ENCODE measurements around the gene SLC2A4.
A peak's percentile ranks its signal among the peaks of the same experiment; 100 is the strongest.

Gene SLC2A4

GRCh38 chr17:7307686-7308624 is 26.4 kb downstream of the SLC2A4 start:
- DNase-seq: no peak

DNA sequence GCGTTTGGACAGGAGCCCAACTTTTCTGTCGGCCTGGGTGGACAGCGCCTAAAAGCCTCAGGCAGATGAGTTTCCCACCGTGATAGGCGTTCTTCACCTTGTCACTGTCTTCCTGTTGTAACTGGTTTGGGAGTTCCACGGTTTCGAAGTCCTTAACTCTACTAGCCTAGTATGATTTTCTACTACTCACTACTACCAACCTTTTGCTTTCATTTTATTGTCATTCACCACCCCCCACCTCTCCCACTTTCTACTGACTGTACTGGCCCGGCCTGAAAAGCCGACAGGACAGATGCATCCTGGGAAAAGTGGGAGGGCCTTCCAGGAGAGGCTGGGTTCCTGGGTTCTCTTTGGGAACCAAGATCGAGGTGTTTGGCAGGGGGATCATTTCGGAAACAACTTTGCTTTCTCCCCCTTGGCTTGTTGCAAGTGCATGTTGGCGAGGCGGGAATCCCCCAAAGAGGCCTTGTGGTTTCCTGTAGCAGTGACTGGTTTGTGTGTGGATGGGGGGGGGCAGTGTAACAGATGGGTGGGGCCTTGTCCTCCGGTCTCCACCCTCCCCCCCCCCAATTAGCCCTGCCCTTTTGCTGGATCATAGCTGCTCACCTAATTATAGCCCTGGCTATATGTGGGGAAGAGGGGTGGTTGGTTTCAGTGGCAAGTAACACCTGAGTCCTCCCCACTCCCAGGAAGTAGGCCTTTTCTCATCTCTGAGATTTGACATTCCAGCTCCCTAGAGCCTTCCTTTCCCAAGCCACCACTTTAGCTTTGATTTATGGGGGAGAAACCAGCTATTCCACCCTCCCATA is 27.3 kb downstream of the SLC2A4 start:
- DNase-seq: no peak

GRCh38 chr17:7309628-7310027 is 28.1 kb downstream of the SLC2A4 start:
- no peak for DNase-seq

- no peak for DNase-seq
These were observed 29.7 kb downstream of the SLC2A4 start for GRCh38 chr17:7311110-7311705.

DNA sequence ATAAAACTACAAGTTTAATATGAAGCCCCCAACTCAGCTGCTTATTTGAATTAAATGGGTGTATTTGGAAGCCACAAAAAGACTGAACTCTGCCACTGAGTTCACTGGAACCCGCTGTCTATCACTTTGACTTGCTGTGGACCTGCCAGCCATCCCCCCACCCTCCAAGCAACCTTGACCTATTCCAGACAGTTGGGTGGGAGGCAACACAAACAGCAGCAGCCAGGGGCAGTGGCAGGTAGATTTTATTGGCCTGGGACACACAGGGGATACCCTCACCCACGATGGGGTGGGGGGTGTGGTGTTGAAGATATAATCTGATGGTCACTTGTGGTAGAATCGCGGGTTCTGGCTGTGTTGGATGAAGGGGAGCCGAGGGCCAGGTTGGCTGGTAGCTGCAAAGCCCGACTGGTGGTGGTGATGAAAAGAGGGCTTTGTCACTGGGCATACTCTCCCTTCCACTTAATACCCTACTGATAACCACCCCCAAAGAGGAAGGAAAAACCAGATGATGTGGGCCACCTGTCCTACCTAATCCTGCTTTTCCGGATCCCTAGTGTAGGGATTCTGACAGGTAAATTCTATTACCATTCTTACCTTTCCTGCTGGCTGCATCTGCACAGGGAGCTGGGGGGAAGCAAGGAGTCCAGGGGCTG is 31.0 kb downstream of the SLC2A4 start:
- DNase-seq: no peak

- DNase-seq: no peak
These were observed 31.8 kb downstream of the SLC2A4 start for GRCh38 chr17:7313088-7313889.

DNA sequence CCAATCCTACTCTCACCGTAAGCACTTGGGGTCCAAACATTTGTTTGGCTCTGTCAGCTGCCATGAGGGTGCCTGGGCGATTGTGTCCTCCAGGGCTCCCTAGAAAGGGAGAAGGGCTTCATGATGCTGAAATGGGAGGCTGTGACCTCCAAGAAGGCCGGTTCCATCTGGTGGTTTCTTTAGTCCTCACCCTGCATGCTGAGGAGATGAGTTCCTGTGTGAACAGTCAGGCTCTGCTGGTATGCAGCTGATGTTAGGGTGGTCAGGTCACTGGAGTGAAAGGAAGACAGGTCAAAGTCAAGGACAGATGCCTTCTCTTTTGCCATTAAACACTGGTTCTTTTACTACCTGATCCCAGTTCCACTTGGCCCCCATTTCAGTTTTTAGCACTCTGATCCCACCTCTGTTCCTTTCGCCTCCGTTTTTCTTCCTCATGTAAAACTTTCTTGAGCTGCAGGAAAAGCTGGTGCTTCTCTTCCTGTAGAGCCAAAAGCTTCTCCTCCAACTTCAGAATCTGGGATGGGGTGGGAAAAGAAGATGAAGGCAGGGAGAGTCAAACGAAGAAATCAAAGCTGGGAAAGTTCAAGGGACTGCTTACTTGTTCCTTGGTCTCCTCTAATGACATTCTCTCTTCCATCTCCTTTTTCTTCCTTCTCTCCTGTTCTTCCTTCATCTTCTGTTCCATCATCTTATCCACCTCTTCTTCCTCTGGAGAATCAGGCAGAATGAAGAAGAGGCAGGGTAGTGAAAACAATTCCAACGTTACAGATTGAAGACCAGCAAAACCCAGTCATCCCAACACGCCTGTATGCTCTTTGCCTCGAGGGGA is 32.6 kb downstream of the SLC2A4 start:
- no peak for DNase-seq

DNA sequence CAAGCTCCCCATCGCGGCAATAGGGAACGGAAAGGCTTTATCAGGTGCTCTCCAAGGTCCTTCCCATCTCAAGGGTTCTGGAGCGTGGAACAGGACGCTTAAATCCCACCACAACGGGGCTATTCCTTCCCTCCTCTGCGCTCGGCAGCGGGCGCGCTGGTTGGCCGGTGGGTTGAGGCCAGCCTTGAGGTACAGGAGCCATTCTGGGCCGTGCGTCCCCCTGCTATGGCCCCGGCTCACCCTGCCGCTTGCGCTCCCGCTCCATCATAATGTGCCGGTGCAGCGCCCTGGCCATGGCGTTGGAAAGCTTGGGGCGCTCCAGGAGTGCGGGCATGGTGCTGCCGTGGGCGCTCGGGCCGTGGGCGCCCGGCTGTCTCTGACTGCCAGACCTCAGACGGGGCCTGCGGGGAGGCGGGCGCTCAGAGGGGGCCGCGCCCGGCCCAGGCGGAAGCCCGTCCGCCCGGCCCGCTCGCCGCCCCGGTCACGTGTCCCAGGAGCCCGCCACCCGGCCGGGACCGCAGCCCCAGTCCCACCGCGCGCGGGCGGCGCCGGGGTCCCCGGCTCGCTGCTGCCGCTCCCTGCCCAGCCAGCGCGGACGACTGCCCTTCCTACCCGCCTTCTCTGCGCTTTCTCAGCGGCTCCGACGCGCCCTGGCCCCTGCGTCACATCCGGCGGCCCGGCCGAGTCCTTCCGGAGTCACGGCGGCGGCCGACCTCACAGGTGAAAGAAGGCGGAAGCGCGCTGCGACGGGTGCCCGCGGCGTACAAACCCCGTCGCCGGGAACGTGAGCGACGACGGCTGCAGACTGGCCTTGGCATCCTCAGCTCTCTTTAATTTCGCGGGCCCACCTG is 33.4 kb downstream of the SLC2A4 start, which contains the start of gene GPS2:
Gene GPS2 (minus strand): TSS at position 642 of the 851 bp plus-strand sequence. CDS start 308 bp downstream, at position 334.
- peak; percentile 36 for DNase-seq

DNA sequence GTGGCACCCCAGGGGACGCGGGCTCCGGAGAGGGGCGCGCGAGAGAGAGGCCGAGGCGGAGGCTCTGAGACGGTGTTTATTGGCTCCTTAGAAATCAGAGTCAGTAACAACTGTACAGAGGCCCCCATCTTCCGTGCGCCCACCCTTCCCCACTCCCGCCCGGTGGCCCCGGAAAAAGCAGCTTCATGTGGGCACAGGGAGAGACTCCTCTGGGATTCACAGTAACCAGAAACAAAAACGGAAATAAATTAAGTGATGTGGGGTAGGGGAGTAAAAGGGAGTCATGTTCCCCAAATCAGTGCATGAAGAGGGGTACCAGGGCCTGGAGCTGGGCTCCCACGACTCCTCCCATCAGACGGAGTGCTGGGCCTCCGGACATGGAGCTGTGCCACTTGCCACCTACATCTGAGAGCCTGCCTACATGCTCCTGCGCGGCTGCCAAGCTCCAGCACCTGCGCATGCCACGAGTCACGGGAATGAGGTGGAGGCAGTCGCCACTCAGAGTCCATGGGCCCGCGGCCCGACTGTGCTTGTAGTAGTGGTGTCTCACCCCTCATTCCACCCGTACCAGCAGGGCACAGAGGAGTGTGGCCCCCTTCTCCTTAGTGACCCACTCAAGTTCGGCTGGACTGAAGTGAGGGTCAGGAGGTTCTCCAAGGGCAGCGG is 34.2 kb downstream of the SLC2A4 start:
- DNase-seq: no peak

DNA sequence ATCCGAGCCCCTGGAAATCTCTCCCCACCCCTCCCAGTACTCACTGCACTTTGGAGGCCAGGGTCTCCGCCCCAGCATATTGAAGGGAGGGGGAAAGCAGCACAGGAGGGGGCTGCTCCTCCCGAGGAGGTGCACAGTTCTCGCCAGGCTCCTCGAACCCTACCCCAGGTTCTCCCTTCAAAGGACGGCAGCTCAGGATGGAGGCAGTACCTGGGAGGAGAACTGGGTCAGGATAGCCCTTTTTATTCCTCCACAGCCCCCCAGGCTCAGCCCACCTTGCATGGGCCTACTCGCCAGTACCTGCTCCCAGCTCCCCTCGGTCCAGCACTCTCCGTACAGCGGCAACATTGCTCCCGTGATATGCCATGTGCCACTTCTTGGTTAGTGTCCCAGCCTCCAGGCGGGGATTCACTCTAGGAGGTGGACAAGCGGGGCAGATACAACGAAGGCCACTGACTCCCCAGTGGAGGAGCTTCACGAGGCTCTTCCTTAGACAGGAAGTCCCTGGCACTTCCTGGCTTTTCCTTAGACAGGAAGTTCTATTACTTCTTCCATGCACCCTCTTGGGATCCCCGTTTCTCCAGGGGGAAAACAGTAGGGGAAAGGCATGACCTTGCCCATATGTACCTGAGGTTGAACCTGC is 35.8 kb downstream of the SLC2A4 start:
- no peak for DNase-seq

- DNase-seq: no peak
These were observed 36.8 kb downstream of the SLC2A4 start for GRCh38 chr17:7318121-7318860.

GRCh38 chr17:7321466-7321865 is 39.9 kb downstream of the SLC2A4 start:
- no peak for DNase-seq

- no peak for DNase-seq
These were observed 41.1 kb downstream of the SLC2A4 start for GRCh38 chr17:7322520-7323194.

DNA sequence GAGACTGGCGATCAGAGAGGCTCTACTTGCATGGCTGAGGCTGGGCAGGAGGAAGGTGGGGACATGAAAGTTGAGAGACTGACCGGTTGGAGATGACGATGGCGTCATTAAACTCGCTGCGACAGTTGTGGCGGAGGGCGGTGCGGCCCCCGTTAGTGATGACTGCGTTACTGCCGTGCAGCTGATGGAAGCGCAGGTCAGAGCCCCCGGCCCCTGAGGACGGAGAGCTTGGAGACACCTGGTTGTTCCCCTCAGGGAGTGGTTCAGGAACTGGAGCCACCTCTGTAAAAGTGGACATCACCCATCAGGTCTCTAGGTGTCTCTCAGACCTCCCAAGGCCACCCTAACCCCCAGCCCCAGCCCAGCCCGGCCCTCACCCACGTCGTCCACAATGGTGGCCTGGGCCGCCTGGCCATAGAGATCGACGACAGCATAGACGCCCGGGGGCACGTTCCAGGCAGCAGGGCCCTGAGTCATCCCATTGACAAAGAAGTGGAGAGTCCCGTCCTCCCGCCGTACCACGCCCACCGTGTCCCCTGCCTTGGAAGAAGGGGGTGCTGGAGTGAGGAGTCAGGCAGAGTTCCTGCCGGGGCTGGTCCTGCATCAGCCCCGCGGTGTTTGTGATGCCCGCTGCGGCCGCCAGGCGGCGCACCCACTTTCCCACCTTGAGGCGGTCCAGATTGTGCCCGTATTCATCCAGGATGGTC is 42.4 kb downstream of the SLC2A4 start:
- no peak for DNase-seq

DNA sequence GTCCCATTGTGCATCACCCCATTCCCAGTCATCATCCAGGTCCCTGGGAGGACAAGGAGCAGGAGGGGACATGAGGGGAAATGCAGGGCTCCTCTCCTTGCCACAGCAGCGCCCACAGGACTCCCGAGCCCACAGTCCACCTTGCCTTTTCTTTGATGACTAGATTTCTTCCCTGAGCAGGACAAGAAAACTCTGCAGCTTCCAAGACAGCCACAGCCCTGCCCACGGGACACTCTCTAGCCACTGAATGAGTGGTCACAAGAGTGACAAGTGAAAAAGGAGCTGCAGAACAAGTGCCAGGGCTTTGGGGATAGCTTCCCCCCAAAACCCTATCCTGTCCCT is 42.9 kb downstream of the SLC2A4 start:
- DNase-seq: no peak

GRCh38 chr17:7325031-7325528 is 43.6 kb downstream of the SLC2A4 start:
- DNase-seq: no peak

GRCh38 chr17:7326186-7326585 is 44.7 kb downstream of the SLC2A4 start:
- DNase-seq: no peak
